Psoas muscle (tissue), 8 donors: ENCODE data around the gene WNT7A. TPM values are rescaled to one million over a fixed set of nuclear protein-coding genes. Genes with fewer than 3 reads are reported as not detected.

Experiments used
- ATAC-seq, 4 donors: fragments of 200-7000 bp; cut with Tn5 transposase; one replicate each; pipeline ENCODE4 v1.9.1; 2020; ENCODE audit warnings: moderate library complexity in 3 of 4, mild to moderate bottlenecking in 2 of 4
- DNase-seq, 2 donors: peaks; one replicate each; pipeline ENCODE4 v3.0.0-alpha.2; 2020
- H3K27ac ChIP-seq: fragments of 200-600 bp; one replicate; pipeline ENCODE4 v1.8.0; 2022
- H3K27me3 ChIP-seq, 3 donors: fragments of 200-600 bp in 1 of 3; one replicate each; pipeline versions ENCODE4 v1.6.1 to v1.8.0; 2013 to 2022; ENCODE audit warnings: low read length in 2 of 3, mild to moderate bottlenecking in 2 of 3, moderate library complexity in 1 of 3; ENCODE audit not compliant: insufficient read depth in 3 of 3
- H3K36me3 ChIP-seq, 2 donors: fragments of 200-600 bp in 1 of 2; one replicate each; pipeline versions ENCODE4 v1.6.1 to v1.8.0; 2013 to 2022; ENCODE audit warnings: low read depth in 1 of 2, mild to moderate bottlenecking in 1 of 2, moderate library complexity in 1 of 2; ENCODE audit not compliant: insufficient read depth in 1 of 2
- H3K4me1 ChIP-seq: fragments of 200-600 bp; one replicate; pipeline ENCODE4 v1.8.0; 2022
- H3K4me3 ChIP-seq: fragments of 200-600 bp; one replicate; pipeline ENCODE4 v1.8.0; 2022; ENCODE audit warnings: mild to moderate bottlenecking
- H3K9me3 ChIP-seq: fragments of 200-600 bp; one replicate; pipeline ENCODE4 v1.8.0; 2022
- CTCF ChIP-seq: fragments of 200-600 bp; IDR thresholded peaks from one replicate; pipeline ENCODE4 v1.8.0; 2022; ENCODE audit warnings: antibody characterized with exemption
- WGBS, 3 donors: extraction: QIAGEN DNeasy Blood & Tissue Kit; methylation state at CpG; one replicate each; pipeline versions ENCODE4 v1.1.6 to v1.1.7; 2013; 5-methylcytosine and 5-hydroxymethylcytosine counted together
- intact Hi-C, 2 donors: fragments of 100-400 bp; cut with DNase I; formaldehyde crosslinking; loops; one replicate each; pipeline versions ENCODE4 v1.11.0 to v1.14.2; 2022
- polyA plus RNA-seq, 3 donors: library from polyadenylated mRNA; stranded (reverse); fragments of 200-250 nt; gene quantifications; one replicate each; pipeline ENCODE4 v1.2.3, GENCODE V29; 2013
- total RNA-seq, 4 donors: library from RNA; stranded (reverse); fragmentation: NEBNext Ultra II Directional in 2 of 4; extraction: Animal tissue kit (Norgen Biotek cat#: 25700) in 2 of 4; gene quantifications; one replicate each; pipeline versions ENCODE4 v1.2.1 to v1.2.4, GENCODE V29; 2021 to 2023
- donor health status: healthy with polysubstance abuse.
- donor health status: DM: no; HTN: no; CAD: no; lungs with moderate emphysema.
- donor health status: Bipolar disorder and iron deficiency.
- donor health status: healthy.
- donor health status: DM: yes; HTN: yes; CAD: no.
- donor health status: DM: no; HTN: no; CAD: no.
- donor health status: DM: no; HTN: no; CAD: no.
- donor health status: DM: yes; HTN: yes; CAD: no.

Gene WNT7A
- total and polyA plus RNA-seq, 7 donors: 0.04 TPM; not detected in 6

GRCh38 chr3:13865106-13865505 is 14.8 kb downstream of the WNT7A start:
- Histone ChIP-seq H3K4me1 (no peaks in the 10 kb centered on the region), H3K27me3 (peaks cover 0 to 24% (median 12%) of the 10 kb centered on the region in 3 donors), H3K36me3 (no peaks in the 10 kb centered on the region), H3K9me3 (no peaks in the 10 kb centered on the region), H3K27ac (no peak overlapping the region), H3K4me3 (no peak overlapping the region)
- 54 to 71% (median 64%) methylated on average over 4 of the region's 4 CpGs for WGBS, 3 donors
- intact Hi-C loops: no loop called here
- DNase-seq (no peak), ATAC-seq (no peak)
- TF ChIP-seq CTCF: no peak

GRCh38 chr3:13863965-13864595 is 15.8 kb downstream of the WNT7A start:
- 57 to 63% (median 57%) methylated on average over 10 of the region's 10 CpGs for WGBS, 3 donors
- intact Hi-C loops: no loop called here
- ATAC-seq: no peak
- no peak overlapping the region for H3K27ac ChIP-seq
- H3K27me3 ChIP-seq: peaks cover 0 to 31% (median 11%) of the 10 kb centered on the region in 3 donors
- no peak for TF ChIP-seq CTCF
- H3K4me1 ChIP-seq: no peaks in the 10 kb centered on the region
- H3K36me3 ChIP-seq: no peaks in the 10 kb centered on the region
- H3K9me3 ChIP-seq: no peaks in the 10 kb centered on the region
- H3K4me3 ChIP-seq: no peak overlapping the region
- DNase-seq: no peak

DNA sequence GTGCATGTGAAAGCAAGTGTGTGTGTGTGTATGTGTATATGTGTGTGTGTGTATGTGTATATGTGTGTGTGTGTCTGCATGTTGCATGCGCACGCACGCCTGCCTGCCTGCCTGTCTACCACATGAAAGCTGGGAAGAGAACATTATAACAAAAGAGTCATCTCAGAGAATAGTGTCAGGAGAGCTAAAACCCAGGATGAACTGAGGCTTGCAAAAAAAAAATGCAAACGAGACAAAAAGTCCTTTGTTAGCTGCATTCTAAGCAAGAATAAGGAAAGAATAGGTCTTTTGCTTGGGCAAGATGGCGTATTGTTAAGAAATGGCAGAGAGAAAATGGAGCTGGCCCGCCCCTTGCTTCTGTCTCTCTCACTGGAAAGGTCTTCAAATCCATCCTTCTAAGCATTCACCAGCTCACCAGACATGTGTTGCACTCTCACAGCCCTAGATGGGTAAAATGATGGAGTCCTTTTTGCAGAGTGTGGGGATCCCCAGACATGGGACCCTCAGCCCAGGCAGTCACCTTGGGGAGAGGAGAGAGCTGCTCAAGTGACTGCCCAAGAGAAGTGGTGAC is 16.4 kb downstream of the WNT7A start:
- ATAC-seq (no peak), DNase-seq (no peak)
- WGBS, 3 donors: 73 to 80% (median 78%) methylated on average over 6 of the region's 6 CpGs
- Histone ChIP-seq H3K4me1 (no peaks in the 10 kb centered on the region), H3K36me3 (no peaks in the 10 kb centered on the region), H3K4me3 (no peak overlapping the region), H3K9me3 (no peaks in the 10 kb centered on the region), H3K27ac (no peak overlapping the region), H3K27me3 (peaks cover 0 to 35% (median 15%) of the 10 kb centered on the region in 3 donors)
- TF ChIP-seq CTCF: no peak
- intact Hi-C loops: no loop called here

DNA sequence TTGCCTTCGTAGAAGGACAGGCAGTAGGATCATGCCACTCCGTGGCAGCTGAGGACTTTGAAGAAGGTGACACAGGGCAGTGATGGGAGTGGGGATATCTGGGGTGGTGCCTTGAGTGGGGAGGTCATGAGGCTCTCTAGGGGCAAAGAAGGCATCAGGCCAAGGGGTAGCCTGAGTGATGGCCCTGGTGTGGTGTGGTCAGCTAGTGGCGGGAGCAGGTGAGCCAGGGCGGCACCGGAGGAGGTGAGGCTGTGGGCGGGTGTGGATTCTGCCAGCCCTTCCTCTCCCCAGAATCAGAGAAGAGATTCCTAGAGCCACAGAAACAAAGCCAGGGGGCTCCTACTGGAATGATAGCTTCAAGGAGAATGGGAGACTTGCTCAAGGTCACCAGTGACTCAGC is 18.4 kb downstream of the WNT7A start:
- intact Hi-C loops: no loop called here
- ATAC-seq (no peak), DNase-seq (no peak)
- TF ChIP-seq CTCF: no peak
- H3K27me3 ChIP-seq: peaks cover 0 to 42% (median 14%) of the 10 kb centered on the region in 3 donors
- no peak overlapping the region for H3K27ac ChIP-seq
- no peaks in the 10 kb centered on the region for H3K36me3 ChIP-seq
- H3K4me1 ChIP-seq: no peaks in the 10 kb centered on the region
- no peak overlapping the region for H3K4me3 ChIP-seq
- WGBS, 3 donors: 66 to 79% (median 70%) methylated on average over 3 to 6 of the region's 6 CpGs
- no peaks in the 10 kb centered on the region for H3K9me3 ChIP-seq

GRCh38 chr3:13860001-13860400 is 19.9 kb downstream of the WNT7A start:
- no peak for ATAC-seq
- H3K36me3 ChIP-seq: no peaks in the 10 kb centered on the region
- whole genome bisulfite sequencing, 3 donors: 78 to 95% (median 89%) methylated on average over 1 of the region's 1 CpG
- peaks cover 0 to 47% (median 17%) of the 10 kb centered on the region in 3 donors for H3K27me3 ChIP-seq
- H3K9me3 ChIP-seq: no peaks in the 10 kb centered on the region
- TF ChIP-seq CTCF: no peak
- H3K4me1 ChIP-seq: no peaks in the 10 kb centered on the region
- intact Hi-C loops: no loop called here
- no peak overlapping the region for H3K27ac ChIP-seq
- no peak overlapping the region for H3K4me3 ChIP-seq
- no peak for DNase-seq
